Stimulated activated naive CD8-positive, alpha-beta T cell treated with anti-CD3 and anti-CD28 coated beads, Interleukin-15, amount 100 ng/mL, for 72 hours (primary cell): Measurements from ENCODE around the gene NFKBIA.
"Not testable (repeated sequence)": the region's sequence is repeated elsewhere in the genome, so short reads cannot be mapped to it uniquely, and the experiment has no call there.

ENCODE experiments used
- ATAC-seq: fragments of 150-1000 bp; cut with Tn5 transposase; 2 replicates; pipeline ENCODE4 v1.10.0; 2021; ENCODE audit warnings: mild to moderate bottlenecking, moderate library complexity
- DNase-seq, 2 donors: peaks; one replicate each; pipeline ENCODE4 v3.0.0; 2021 to 2022
- H3K27ac Mint-ChIP-seq, 2 donors: one replicate each; pipeline ENCODE4 v1.8.0; 2022; ENCODE audit warnings: mild to moderate bottlenecking in 2 of 2, mixed read lengths in 2 of 2, moderate library complexity in 2 of 2
- H3K27me3 Mint-ChIP-seq: one replicate; pipeline ENCODE4 v1.8.0; 2022; ENCODE audit warnings: mixed read lengths
- H3K4me1 Mint-ChIP-seq: one replicate; pipeline ENCODE4 v1.8.0; 2022; ENCODE audit warnings: mild to moderate bottlenecking, mixed read lengths
- H3K4me3 Mint-ChIP-seq, 2 donors: one replicate each; pipeline ENCODE4 v1.8.0; 2022; ENCODE audit warnings: mild to moderate bottlenecking in 2 of 2, mixed read lengths in 2 of 2, moderate library complexity in 1 of 2
- H3K9me3 Mint-ChIP-seq, 2 donors: one replicate each; pipeline ENCODE4 v1.8.0; 2022; ENCODE audit warnings: mixed read lengths in 2 of 2

The NFKBIA gene

GRCh38 chr14:35369701-35370191, 34.8 kb downstream of the NFKBIA start:
- ATAC-seq (peak; percentile 11), DNase-seq (no peak)
- peaks cover 5 to 10% of the 10 kb centered on the region in 2 donors for H3K9me3 Mint-ChIP-seq

GRCh38 chr14:35368583-35369392, 35.8 kb downstream of the NFKBIA start:
- H3K4me1 Mint-ChIP-seq, result peaks cover 68% of the 10 kb centered on the region
- ATAC-seq, result no peak
- no peak for DNase-seq
- H3K9me3 Mint-ChIP-seq, result peaks cover 5 to 10% of the 10 kb centered on the region in 2 donors
- no peaks in the 10 kb centered on the region for H3K27me3 Mint-ChIP-seq
- peak overlapping the region; percentile 30 to 93 for H3K27ac Mint-ChIP-seq
- H3K4me3 Mint-ChIP-seq, result peak overlapping the region; percentile 68 to 73

More at GRCh38 chr14:35369701-35370191, 34.8 kb downstream of the NFKBIA start:
- Mint-ChIP-seq H3K4me3 (peak overlapping the region; percentile 41 to 50), H3K27ac (no peak overlapping the region), H3K27me3 (no peaks in the 10 kb centered on the region), H3K4me1 (peaks cover 65% of the 10 kb centered on the region)

- Mint-ChIP-seq H3K27ac (peak overlapping the region; percentile 93 to 96), H3K4me1 (peaks cover 65% of the 10 kb centered on the region), H3K4me3 (peak overlapping the region; percentile 68 to 73), H3K27me3 (no peaks in the 10 kb centered on the region), H3K9me3 (peaks cover 5 to 10% of the 10 kb centered on the region in 2 donors)
- DNase-seq (no peak), ATAC-seq (peak; percentile 39)
Measured at GRCh38 chr14:35368139-35368460, 36.4 kb downstream of the NFKBIA start.

GRCh38 chr14:35367056-35367372, 37.5 kb downstream of the NFKBIA start:
- no peaks in the 10 kb centered on the region for H3K27me3 Mint-ChIP-seq
- peaks cover 5 to 10% of the 10 kb centered on the region in 2 donors for H3K9me3 Mint-ChIP-seq
- peak overlapping the region; percentile 93 to 96 for H3K27ac Mint-ChIP-seq
- H3K4me3 Mint-ChIP-seq, result peak overlapping the region; percentile 68 to 73
- ATAC-seq, result no peak
- H3K4me1 Mint-ChIP-seq, result peaks cover 59% of the 10 kb centered on the region
- DNase-seq, result no peak

GRCh38 chr14:35366521-35366976, 38.0 kb downstream of the NFKBIA start:
- peaks cover 59% of the 10 kb centered on the region for H3K4me1 Mint-ChIP-seq
- ATAC-seq, result no peak
- peak overlapping the region; percentile 68 to 73 for H3K4me3 Mint-ChIP-seq
- H3K9me3 Mint-ChIP-seq, result peaks cover 5 to 10% of the 10 kb centered on the region in 2 donors
- no peaks in the 10 kb centered on the region for H3K27me3 Mint-ChIP-seq
- H3K27ac Mint-ChIP-seq, result peak overlapping the region; percentile 36 to 96
- no peak for DNase-seq

GRCh38 chr14:35366056-35366451, 38.5 kb downstream of the NFKBIA start:
- peak overlapping the region in 1 of 2 donors; percentile 76 for H3K4me3 Mint-ChIP-seq
- H3K27ac Mint-ChIP-seq, result peak overlapping the region in 1 of 2 donors; percentile 97
- peak in 1 of 2 donors; percentile 37 for DNase-seq

GRCh38 chr14:35365130-35366055, 39.2 kb downstream of the NFKBIA start:
- Mint-ChIP-seq H3K4me1 (peaks cover 68% of the 10 kb centered on the region), H3K27me3 (no peaks in the 10 kb centered on the region), H3K27ac (peak overlapping the region; percentile 96 to 97), H3K4me3 (peak overlapping the region; percentile 73 to 76), H3K9me3 (no peaks in the 10 kb centered on the region)
- ATAC-seq (peak; percentile 93), DNase-seq (peak; percentile 66 to 83)

More at GRCh38 chr14:35366056-35366451, 38.5 kb downstream of the NFKBIA start:
- peak; percentile 33 for ATAC-seq
- Mint-ChIP-seq H3K4me1 (peaks cover 61% of the 10 kb centered on the region), H3K9me3 (peaks cover under 1 to 6% of the 10 kb centered on the region in 2 donors), H3K27me3 (no peaks in the 10 kb centered on the region)

- Mint-ChIP-seq H3K4me1 (peaks cover 54% of the 10 kb centered on the region), H3K9me3 (no peaks in the 10 kb centered on the region), H3K27ac (no peak overlapping the region), H3K27me3 (no peaks in the 10 kb centered on the region), H3K4me3 (no peak overlapping the region)
- no peak for DNase-seq
- no peak for ATAC-seq
Measured at GRCh38 chr14:35362911-35363374, 41.6 kb downstream of the NFKBIA start.

- Mint-ChIP-seq H3K4me1 (peaks cover 49% of the 10 kb centered on the region), H3K9me3 (no peaks in the 10 kb centered on the region), H3K4me3 (no peak overlapping the region), H3K27ac (peak overlapping the region in 1 of 2 donors; percentile 81), H3K27me3 (no peaks in the 10 kb centered on the region)
- ATAC-seq (no peak), DNase-seq (no peak)
Measured at GRCh38 chr14:35362450-35362849, 42.1 kb downstream of the NFKBIA start.

- Mint-ChIP-seq H3K4me3 (no peak overlapping the region), H3K27ac (peak overlapping the region in 1 of 2 donors; percentile 78), H3K4me1 (peaks cover 48% of the 10 kb centered on the region), H3K27me3 (no peaks in the 10 kb centered on the region), H3K9me3 (no peaks in the 10 kb centered on the region)
- DNase-seq, result no peak
- ATAC-seq, result no peak
Measured at GRCh38 chr14:35361141-35361480, 43.4 kb downstream of the NFKBIA start.

- H3K4me3 Mint-ChIP-seq, ATAC-seq, H3K9me3 Mint-ChIP-seq, DNase-seq, H3K27me3 Mint-ChIP-seq: not testable (repeated sequence)
- Mint-ChIP-seq H3K4me1 (peaks cover 41% of the 10 kb centered on the region), H3K27ac (peak overlapping the region in 1 of 2 donors; percentile 54)
Measured at GRCh38 chr14:35359655-35360054, 44.9 kb downstream of the NFKBIA start.

- peaks cover 57% of the 10 kb centered on the region for H3K4me1 Mint-ChIP-seq
- H3K27me3 Mint-ChIP-seq, result no peaks in the 10 kb centered on the region
- peak overlapping the region; percentile 51 to 69 for H3K4me3 Mint-ChIP-seq
- H3K27ac Mint-ChIP-seq, result peak overlapping the region; percentile 92
- DNase-seq (peak in 1 of 2 donors; percentile 47), ATAC-seq (peak; percentile 90)
- no peaks in the 10 kb centered on the region for H3K9me3 Mint-ChIP-seq
Measured at GRCh38 chr14:35355981-35356841, 48.3 kb downstream of the NFKBIA start.

GRCh38 chr14:35355235-35355634, 49.3 kb downstream of the NFKBIA start:
- H3K9me3 Mint-ChIP-seq, H3K27me3 Mint-ChIP-seq, ATAC-seq, H3K27ac Mint-ChIP-seq, H3K4me3 Mint-ChIP-seq, DNase-seq: not testable (repeated sequence)
- H3K4me1 Mint-ChIP-seq, result peaks cover 48% of the 10 kb centered on the region

- Mint-ChIP-seq H3K27ac (no peak overlapping the region), H3K9me3 (no peaks in the 10 kb centered on the region), H3K4me1 (peaks cover 48% of the 10 kb centered on the region), H3K4me3 (no peak overlapping the region), H3K27me3 (no peaks in the 10 kb centered on the region)
- DNase-seq (no peak), ATAC-seq (no peak)
Measured at GRCh38 chr14:35353409-35354172, 51.0 kb downstream of the NFKBIA start.
